Activated CD4-positive, alpha-beta T cell treated with anti-CD3 and anti-CD28 coated beads for 36 hours (primary cell): ENCODE measurements around the gene TTC28. TPM values are rescaled to one million over a fixed set of nuclear protein-coding genes. Genes with fewer than 3 reads are reported as not detected.

Experiments used
- ATAC-seq: fragments of 200-7000 bp; cut with Tn5 transposase; one replicate; pipeline ENCODE4 v1.10.0; 2021; ENCODE audit warnings: mild to moderate bottlenecking, moderate library complexity
- CTCF ChIA-PET: fragments of 350-600 bp; sonication (Branson Sonifier 250); formaldehyde crosslinking; loops from one replicate; lab custom pipeline; 2021; ENCODE audit warnings: antibody characterized with exemption; lab: Charles Lee
- POLR2A ChIA-PET: fragments of 350-600 bp; sonication (Branson Sonifier 250); formaldehyde crosslinking; loops from one replicate; lab custom pipeline; 2021; ENCODE audit warnings: antibody characterized with exemption, inconsistent platforms; lab: Charles Lee
- DNase-seq: peaks from one replicate; pipeline ENCODE4 v3.0.0-alpha.2; 2020
- H3K27ac Mint-ChIP-seq: one replicate; pipeline ENCODE4 v1.8.0; 2021; ENCODE audit warnings: mixed read lengths
- H3K27me3 Mint-ChIP-seq: one replicate; pipeline ENCODE4 v1.8.0; 2021; ENCODE audit warnings: mixed read lengths
- H3K36me3 Mint-ChIP-seq: one replicate; pipeline ENCODE4 v1.8.0; 2021; ENCODE audit warnings: low read depth, mixed read lengths
- H3K4me1 Mint-ChIP-seq: one replicate; pipeline ENCODE4 v1.8.0; 2021; ENCODE audit warnings: mixed read lengths
- H3K4me3 Mint-ChIP-seq: one replicate; pipeline ENCODE4 v1.8.0; 2021; ENCODE audit warnings: mild to moderate bottlenecking, moderate library complexity, mixed read lengths
- H3K9me3 Mint-ChIP-seq: one replicate; pipeline ENCODE4 v1.8.0; 2021; ENCODE audit warnings: low read depth, mixed read lengths
- intact Hi-C, 2 experiments: fragments of 100-400 bp; cut with DNase I in 1 of 2; cut with micrococcal nuclease in 1 of 2; formaldehyde crosslinking; loops; one replicate each; pipeline versions ENCODE4 v1.14.2 to v1.15.1; 2022 to 2024; cut with DNase I, micrococcal nuclease
- total RNA-seq, 2 experiments: library from RNA; stranded (reverse); gene quantifications; one replicate each; pipeline ENCODE4 v1.2.3, GENCODE V29; 2021

Gene TTC28
- total RNA-seq, 2 experiments from 2014 or later: 1.0 to 1.4 TPM

DNA sequence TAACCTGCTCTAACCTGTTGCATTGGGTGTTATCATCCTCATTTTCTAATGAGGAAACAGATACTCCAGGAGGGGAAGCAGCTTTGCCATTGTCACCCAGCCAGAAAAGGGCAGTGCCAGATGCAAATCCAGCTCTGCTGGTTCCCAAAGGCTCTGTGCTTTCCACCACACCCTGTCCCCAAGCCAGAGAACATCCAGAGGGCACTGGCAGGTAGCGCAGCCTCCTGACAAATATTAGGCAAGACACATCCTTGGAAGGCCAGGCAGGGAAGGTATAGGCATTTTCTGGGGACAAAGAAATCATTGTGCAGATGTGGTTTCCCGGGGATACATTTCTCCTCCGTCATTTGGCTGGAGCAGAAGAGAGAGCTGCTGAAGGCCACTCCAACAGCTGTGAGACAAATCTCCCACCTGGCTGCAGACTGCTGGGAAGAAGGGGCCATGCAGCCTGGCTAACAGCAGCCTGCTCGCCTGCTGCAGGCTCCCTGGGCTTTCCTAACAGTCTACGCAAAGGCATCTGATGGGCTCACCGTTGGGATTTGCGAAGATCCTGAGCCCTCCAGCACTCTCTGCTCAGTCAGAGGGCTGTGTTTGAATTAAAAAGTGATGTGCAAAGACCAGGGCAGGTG lies 666.7 kb downstream of the TTC28 start:
- no peaks in the 10 kb centered on the region for H3K9me3 Mint-ChIP-seq
- ChIA-PET CTCF (no interaction called here), POLR2A (no interaction called here)
- no peak overlapping the region for H3K27ac Mint-ChIP-seq
- H3K4me3 Mint-ChIP-seq: no peak overlapping the region
- no peaks in the 10 kb centered on the region for H3K36me3 Mint-ChIP-seq
- H3K27me3 Mint-ChIP-seq: no peaks in the 10 kb centered on the region
- DNase-seq: no peak
- no peaks in the 10 kb centered on the region for H3K4me1 Mint-ChIP-seq
- no peak for ATAC-seq
- intact Hi-C loops: no loop called here

DNA sequence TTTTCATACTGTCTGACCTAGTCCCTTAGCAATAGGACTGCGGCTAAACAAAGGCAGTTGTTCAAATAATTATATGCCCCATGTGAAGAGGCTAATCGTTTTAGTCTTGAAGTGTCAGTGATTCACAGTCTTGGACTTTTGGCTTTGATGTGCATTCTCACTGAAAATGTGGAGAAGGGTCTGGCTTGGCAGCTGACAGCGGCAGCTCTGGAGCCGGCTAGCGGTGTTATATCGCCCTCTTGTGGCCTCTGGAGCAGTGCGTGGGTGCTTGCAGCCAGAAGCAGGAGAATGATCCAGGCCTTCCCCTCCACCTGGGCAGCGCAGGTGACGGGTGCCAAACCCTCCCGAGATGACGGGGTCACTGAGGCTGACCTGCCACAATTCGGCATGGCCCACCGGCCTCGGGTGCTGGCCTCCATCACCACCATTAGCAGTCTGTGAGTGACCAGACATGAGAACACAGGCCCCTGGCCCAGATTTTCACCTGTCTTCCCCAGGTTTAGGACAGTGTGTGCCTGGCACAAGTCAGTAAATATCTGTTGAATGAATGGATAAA lies 670.3 kb downstream of the TTC28 start:
- intact Hi-C loops: loop anchor here (1.0 to 10.0 kb wide), 5 partner anchors 123 to 1255 kb away; partner anchors contain the start of gene MN1 (in 1 of the 2)
- H3K27ac Mint-ChIP-seq: no peak overlapping the region
- DNase-seq: peak; percentile 88
- no peak overlapping the region for H3K4me3 Mint-ChIP-seq
- peak; percentile 85 for ATAC-seq
- no peaks in the 10 kb centered on the region for H3K27me3 Mint-ChIP-seq
- ChIA-PET POLR2A (no interaction called here), CTCF (interaction anchor here (0.5 to 2.6 kb wide), 8 partner anchors 19 to 1213 kb away, joined by 3 to 19 read pairs (median 4); no protein-coding TSS in a partner anchor)
- no peaks in the 10 kb centered on the region for H3K4me1 Mint-ChIP-seq
- no peaks in the 10 kb centered on the region for H3K9me3 Mint-ChIP-seq
- H3K36me3 Mint-ChIP-seq: no peaks in the 10 kb centered on the region

DNA sequence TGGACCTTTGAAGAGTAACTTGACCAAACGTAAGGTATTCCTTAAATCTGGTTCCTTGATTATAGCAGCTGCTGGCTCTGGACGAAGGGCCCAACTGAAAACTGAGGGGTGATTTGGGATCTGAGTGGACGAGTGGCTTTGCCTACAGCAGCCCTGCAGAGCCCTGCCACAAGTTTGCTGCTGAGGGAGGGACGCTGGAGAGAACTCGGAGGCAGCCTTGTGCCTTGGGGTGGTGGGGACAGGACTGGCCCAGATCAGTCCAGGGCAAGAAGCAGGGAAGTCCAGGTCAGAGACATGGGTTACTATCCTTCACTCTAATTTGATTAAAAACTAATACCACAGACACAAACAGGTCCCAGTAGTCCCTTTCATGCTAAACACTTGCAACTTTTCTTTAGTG lies 671.0 kb downstream of the TTC28 start:
- no peak overlapping the region for H3K4me3 Mint-ChIP-seq
- ChIA-PET CTCF (interaction anchor here (0.5 to 2.6 kb wide), 10 partner anchors 26 to 1212 kb away, joined by 3 to 19 read pairs (median 4); no protein-coding TSS in a partner anchor), POLR2A (no interaction called here)
- DNase-seq: no peak
- H3K27me3 Mint-ChIP-seq: no peaks in the 10 kb centered on the region
- H3K9me3 Mint-ChIP-seq: no peaks in the 10 kb centered on the region
- H3K4me1 Mint-ChIP-seq: no peaks in the 10 kb centered on the region
- no peak overlapping the region for H3K27ac Mint-ChIP-seq
- no peak for ATAC-seq
- no peaks in the 10 kb centered on the region for H3K36me3 Mint-ChIP-seq
- intact Hi-C loops: loop anchor here (1.0 to 10.0 kb wide), 5 partner anchors 122 to 1254 kb away; partner anchors contain the start of gene MN1 (in 1 of the 2)

DNA sequence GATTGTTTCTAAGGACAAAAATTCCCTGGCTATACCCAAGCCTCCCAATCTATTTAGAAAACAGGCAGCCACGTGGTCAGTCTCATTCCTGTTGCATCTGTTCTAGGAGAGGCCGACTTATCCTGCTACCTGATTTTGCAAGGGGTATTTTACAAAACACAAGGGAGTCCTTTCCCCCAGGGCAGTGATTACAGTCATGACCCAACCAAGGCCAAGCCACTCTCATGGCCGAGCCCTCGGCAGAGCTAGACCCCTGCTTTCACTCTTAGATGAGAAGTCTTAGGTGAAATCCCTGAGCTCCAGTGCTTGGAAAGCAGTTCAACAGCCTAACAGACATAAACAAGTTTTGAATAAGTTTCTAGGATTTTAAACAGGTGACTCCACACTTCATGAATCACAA lies 671.6 kb downstream of the TTC28 start:
- CTCF ChIA-PET: interaction anchor here (0.6 to 1.7 kb wide), 5 partner anchors 12 to 129 kb away, joined by 3 to 6 read pairs (median 4); no protein-coding TSS in a partner anchor
- Mint-ChIP-seq H3K4me3 (no peak overlapping the region), H3K27me3 (no peaks in the 10 kb centered on the region), H3K4me1 (no peaks in the 10 kb centered on the region), H3K9me3 (no peaks in the 10 kb centered on the region), H3K36me3 (no peaks in the 10 kb centered on the region), H3K27ac (no peak overlapping the region)
- ATAC-seq (no peak), DNase-seq (no peak)
- POLR2A ChIA-PET: no interaction called here
- intact Hi-C loops: loop anchor here in 1 of 2 experiments (2.0 to 10.0 kb wide), 3 partner anchors 206 to 1253 kb away; partner anchors contain the start of gene MN1

DNA sequence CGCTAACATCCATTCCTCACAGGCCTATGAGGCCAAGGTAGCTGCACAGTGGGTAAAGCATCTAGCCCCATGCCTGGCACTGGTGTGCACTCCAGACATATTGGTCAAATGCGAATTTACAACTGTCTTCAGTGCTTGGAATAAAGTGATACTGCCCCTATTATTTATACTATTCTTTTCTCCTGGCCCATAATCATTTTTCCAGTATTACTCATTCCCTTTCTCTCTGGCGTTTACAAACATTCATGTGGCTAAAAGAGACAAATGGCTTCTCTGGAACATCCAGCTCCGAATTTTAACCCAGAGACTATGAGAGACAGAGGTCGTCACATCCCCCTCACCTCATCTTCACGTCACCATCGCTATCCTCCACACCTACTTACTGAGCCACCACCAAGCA lies 673.4 kb downstream of the TTC28 start:
- intact Hi-C loops: loop anchor here in 1 of 2 experiments (5.0 to 10.0 kb wide), 2 partner anchors 204 to 1251 kb away; partner anchors contain the start of gene MN1
- ATAC-seq (no peak), DNase-seq (no peak)
- ChIA-PET CTCF (interaction anchor here (1.1 kb wide), 1 partner anchor 120 kb away, joined by 5 read pairs; no protein-coding TSS in a partner anchor), POLR2A (no interaction called here)
- no peak overlapping the region for H3K27ac Mint-ChIP-seq
- H3K36me3 Mint-ChIP-seq: no peaks in the 10 kb centered on the region
- no peaks in the 10 kb centered on the region for H3K4me1 Mint-ChIP-seq
- H3K9me3 Mint-ChIP-seq: no peaks in the 10 kb centered on the region
- H3K4me3 Mint-ChIP-seq: no peak overlapping the region
- no peaks in the 10 kb centered on the region for H3K27me3 Mint-ChIP-seq

DNA sequence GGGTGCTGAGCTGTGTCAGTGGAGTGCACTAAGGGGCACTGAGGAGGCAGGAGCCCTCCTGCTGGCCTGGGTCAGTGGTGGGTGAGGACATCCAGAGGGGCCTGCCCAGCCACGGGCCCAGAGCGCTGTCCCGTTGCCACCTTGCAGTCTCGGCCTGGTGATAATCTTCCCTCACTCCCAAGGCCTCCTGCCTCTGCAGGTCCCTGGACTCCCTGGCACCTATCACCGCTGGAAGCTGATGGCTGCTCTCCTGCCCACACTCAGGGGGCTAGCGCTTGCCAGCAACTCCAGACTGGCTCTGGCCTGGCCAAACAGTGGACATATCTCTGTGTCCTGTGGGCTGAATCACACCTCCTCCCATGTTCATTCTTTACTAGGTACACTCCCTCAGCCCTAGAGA lies 674.1 kb downstream of the TTC28 start:
- H3K27ac Mint-ChIP-seq: no peak overlapping the region
- DNase-seq (no peak), ATAC-seq (no peak)
- no peaks in the 10 kb centered on the region for H3K36me3 Mint-ChIP-seq
- H3K9me3 Mint-ChIP-seq: no peaks in the 10 kb centered on the region
- ChIA-PET POLR2A (no interaction called here), CTCF (interaction anchor here (0.6 to 1.1 kb wide), 2 partner anchors 46 to 119 kb away, joined by 3 to 5 read pairs; no protein-coding TSS in a partner anchor)
- H3K4me3 Mint-ChIP-seq: no peak overlapping the region
- intact Hi-C loops: loop anchor here in 1 of 2 experiments (5.0 to 10.0 kb wide), 2 partner anchors 203 to 1251 kb away; partner anchors contain the start of gene MN1
- H3K27me3 Mint-ChIP-seq: no peaks in the 10 kb centered on the region
- no peaks in the 10 kb centered on the region for H3K4me1 Mint-ChIP-seq

DNA sequence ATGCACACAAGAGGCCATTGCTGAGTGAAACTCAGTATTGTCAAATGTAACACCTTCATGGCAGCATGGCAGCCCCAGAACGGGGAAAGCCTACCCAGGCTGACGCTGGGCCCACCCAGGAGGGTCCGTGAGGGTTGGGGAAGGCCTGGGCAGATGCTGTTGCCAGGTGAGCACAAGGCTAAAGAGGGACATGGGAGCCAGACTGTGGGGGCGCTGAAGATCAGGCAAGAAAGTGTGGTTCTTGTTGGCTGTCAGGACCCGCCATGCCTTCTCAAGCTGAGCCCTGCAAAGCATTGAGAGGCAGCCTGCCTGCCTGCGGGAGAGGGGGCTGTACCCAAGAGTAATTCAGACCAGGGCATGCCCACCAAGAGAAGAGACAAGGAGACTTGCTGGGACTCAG lies 675.6 kb downstream of the TTC28 start:
- intact Hi-C loops: loop anchor here in 1 of 2 experiments (10.0 kb wide), 1 partner anchor 1249 kb away; no protein-coding TSS in a partner anchor

DNA sequence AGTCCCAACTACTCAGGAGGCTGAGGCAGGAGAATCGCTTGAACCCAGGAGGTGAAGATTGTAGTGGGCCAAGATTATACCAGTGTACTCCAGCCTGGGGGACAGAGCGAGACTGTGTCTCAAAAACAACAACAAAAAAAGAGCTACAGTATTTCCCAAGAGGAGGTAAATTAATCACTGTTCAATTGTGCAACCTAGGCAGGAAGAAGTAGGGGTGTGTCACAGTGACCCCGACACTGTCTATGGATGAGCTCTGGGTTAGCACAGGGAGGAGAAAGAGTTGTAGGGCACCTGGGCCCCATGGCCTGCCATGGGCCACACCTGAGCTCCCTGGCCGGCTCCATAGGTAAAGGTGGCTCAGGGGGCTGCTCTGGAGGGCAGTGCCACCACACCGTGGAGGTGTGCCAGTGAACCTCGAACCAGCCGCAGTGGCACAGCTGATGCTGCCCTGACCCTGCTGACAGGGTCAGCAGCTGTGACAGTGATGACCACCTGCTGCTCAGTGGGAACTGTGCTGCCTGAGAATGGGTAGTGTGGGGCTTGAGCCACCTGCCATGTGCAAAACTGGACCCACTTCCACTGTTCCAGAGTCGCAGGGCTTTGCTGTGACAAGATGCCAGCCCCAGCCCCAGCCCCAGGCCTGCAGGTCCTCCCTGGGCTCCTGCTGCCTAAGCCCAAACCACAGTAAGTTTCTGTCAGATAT lies 676.6 kb downstream of the TTC28 start:
- no peak for DNase-seq
- Mint-ChIP-seq H3K4me3 (no peak overlapping the region), H3K27me3 (no peaks in the 10 kb centered on the region), H3K36me3 (no peaks in the 10 kb centered on the region), H3K4me1 (no peaks in the 10 kb centered on the region), H3K9me3 (no peaks in the 10 kb centered on the region), H3K27ac (no peak overlapping the region)
- ATAC-seq: no peak
- CTCF ChIA-PET: interaction anchor here (0.7 to 1.1 kb wide), 2 partner anchors 23 to 116 kb away, joined by 3 read pairs; no protein-coding TSS in a partner anchor
- intact Hi-C loops: loop anchor here in 1 of 2 experiments (10.0 kb wide), 1 partner anchor 1248 kb away; no protein-coding TSS in a partner anchor
- POLR2A ChIA-PET: no interaction called here

More for the DNA sequence above, 675.6 kb downstream of the TTC28 start:
- ChIA-PET CTCF (interaction anchor here (0.6 kb wide), 1 partner anchor 51 kb away, joined by 3 read pairs; no protein-coding TSS in a partner anchor), POLR2A (no interaction called here)
- no peak overlapping the region for H3K27ac Mint-ChIP-seq
- no peaks in the 10 kb centered on the region for H3K9me3 Mint-ChIP-seq
- H3K4me1 Mint-ChIP-seq: no peaks in the 10 kb centered on the region
- DNase-seq (no peak), ATAC-seq (no peak)
- no peak overlapping the region for H3K4me3 Mint-ChIP-seq
- H3K36me3 Mint-ChIP-seq: no peaks in the 10 kb centered on the region
- no peaks in the 10 kb centered on the region for H3K27me3 Mint-ChIP-seq

DNA sequence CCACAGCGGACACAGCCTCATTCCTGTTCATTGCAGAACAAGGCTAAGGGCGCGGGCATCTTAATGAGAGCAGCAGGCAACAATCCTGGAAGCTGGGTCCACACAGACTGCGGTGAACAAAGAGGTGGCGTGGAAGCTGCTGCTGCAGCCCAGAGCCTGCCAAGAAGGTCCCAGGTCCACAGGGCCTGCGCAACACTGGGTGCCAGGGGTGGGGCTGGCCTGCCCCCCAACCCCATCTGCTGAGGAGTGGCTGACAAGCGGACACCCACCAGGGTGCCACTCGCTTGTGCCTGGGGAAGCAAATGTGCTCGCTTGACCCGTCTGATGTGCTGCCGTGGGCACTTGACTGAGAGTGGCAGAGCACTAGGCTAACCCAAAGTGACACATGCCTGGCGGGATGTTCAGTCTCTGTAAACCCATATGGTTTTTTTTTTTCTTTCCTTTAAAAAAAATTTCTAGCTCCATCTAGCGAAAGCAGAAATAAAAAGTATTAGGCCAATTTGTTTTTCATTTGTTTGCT lies 677.4 kb downstream of the TTC28 start:
- DNase-seq (no peak), ATAC-seq (no peak)
- no peak overlapping the region for H3K27ac Mint-ChIP-seq
- intact Hi-C loops: loop anchor here in 1 of 2 experiments (10.0 kb wide), 1 partner anchor 1247 kb away; no protein-coding TSS in a partner anchor
- no peaks in the 10 kb centered on the region for H3K9me3 Mint-ChIP-seq
- H3K4me3 Mint-ChIP-seq: no peak overlapping the region
- CTCF ChIA-PET: interaction anchor here (1.1 kb wide), 1 partner anchor 115 kb away, joined by 3 read pairs; no protein-coding TSS in a partner anchor
- POLR2A ChIA-PET: no interaction called here
- H3K4me1 Mint-ChIP-seq: no peaks in the 10 kb centered on the region
- no peaks in the 10 kb centered on the region for H3K36me3 Mint-ChIP-seq
- H3K27me3 Mint-ChIP-seq: no peaks in the 10 kb centered on the region

DNA sequence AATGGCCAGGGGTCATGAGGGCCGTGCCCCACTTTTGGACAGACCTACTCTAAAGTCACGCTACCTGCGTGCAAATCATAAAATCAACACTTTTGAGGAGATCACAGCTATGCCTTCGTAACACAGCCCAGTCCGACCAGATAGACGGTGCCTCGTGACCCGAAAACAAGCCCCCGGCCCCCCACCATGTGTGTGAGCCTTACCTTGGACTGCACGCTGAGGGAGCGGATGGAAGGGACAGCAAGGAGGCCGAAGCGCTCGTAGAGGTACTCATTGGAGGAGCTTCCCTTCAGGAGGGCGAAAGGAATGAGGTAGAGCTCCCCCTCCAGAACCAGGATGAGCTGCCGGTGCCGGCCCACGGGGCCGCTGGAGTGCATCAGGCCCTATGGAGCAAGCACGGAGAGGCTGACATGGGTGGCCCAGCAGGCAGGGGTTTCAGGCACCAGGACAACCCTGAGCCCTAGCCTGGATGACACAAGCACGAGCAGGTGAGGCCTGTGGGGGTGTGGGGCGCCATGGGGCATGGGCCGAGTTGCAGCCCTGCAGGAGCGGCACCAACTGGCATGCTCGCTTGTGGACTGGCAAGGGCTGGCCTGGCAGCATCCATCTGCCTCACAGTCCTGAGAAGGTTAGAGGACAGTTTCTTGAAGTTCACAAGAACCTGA lies 678.3 kb downstream of the TTC28 start:
- DNase-seq (no peak), ATAC-seq (no peak)
- no peak overlapping the region for H3K27ac Mint-ChIP-seq
- no peaks in the 10 kb centered on the region for H3K36me3 Mint-ChIP-seq
- intact Hi-C loops: loop anchor here in 1 of 2 experiments (10.0 kb wide), 1 partner anchor 1247 kb away; no protein-coding TSS in a partner anchor
- no peaks in the 10 kb centered on the region for H3K27me3 Mint-ChIP-seq
- POLR2A ChIA-PET: no interaction called here
- H3K4me3 Mint-ChIP-seq: no peak overlapping the region
- no peaks in the 10 kb centered on the region for H3K9me3 Mint-ChIP-seq
- CTCF ChIA-PET: no interaction called here
- no peaks in the 10 kb centered on the region for H3K4me1 Mint-ChIP-seq
